Brain pericyte (primary cell): Measurements from ENCODE around the gene AK2.
"Not testable (repeated sequence)": the region's sequence is repeated elsewhere in the genome, so short reads cannot be mapped to it uniquely, and the experiment has no call there.

Source experiments
- DNase-seq: peaks from one replicate; pipeline ENCODE4 v3.0.0-alpha.2; 2012; ENCODE audit warnings: low read depth, low spot score

AK2 gene

DNA sequence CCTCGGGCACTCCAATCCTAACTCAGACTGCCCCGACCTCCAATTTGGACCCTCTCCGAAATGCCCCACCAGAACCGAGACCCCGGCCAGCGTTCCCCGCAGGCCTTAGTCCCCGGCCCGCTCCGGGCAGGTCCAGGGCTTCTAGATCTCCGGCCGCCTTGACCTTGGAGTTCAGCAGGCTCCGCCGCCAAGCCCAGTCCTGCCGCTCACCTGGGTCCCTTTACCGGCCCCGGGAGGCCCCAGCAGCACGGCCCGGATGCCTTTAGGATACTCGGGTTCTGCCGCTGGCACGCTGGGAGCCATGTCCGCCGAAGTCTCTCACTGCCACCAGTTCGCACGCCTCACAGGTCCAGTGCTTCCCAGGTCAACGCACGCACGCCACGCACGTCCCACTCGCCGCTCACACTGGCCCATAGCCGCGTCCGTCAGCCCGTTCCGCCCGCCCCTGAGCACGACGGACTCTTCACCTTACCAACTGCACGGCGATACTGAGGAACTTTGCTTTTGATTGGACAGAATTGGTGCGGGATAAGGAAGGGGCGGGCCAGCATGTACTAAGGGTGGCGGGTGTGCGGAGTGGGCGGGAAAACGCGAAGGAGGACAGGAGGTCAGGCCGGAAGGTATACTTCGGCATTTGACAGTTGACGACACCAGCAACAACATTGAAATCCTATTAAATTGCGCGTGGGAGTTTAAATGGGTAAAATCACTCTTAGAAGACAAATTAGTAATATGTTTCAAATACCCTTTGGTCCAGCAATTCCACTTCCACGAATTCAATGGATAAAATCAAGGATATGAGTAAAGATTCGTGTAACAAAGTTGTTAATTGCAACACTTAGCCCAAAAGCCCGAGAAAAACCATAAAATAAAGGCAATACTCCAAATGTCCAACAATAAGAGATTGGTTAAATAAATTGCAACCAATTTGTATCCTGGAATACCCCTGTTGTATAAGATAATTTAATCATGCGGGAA lies at the start of gene AK2:
Gene AK2, minus strand, starts transcription at position 358 of the 978 bp plus-strand sequence. Its CDS starts 55 bp downstream, at position 303.
- DNase-seq = peak; percentile 93

GRCh38 chr1:33086384-33086850 lies 49.7 kb upstream of the AK2 start:
- DNase-seq = no peak

- DNase-seq = no peak
Measured at GRCh38 chr1:33085332-33085731, 48.6 kb upstream of the AK2 start.

GRCh38 chr1:33082575-33083108 lies 46.0 kb upstream of the AK2 start:
- DNase-seq = no peak

DNA sequence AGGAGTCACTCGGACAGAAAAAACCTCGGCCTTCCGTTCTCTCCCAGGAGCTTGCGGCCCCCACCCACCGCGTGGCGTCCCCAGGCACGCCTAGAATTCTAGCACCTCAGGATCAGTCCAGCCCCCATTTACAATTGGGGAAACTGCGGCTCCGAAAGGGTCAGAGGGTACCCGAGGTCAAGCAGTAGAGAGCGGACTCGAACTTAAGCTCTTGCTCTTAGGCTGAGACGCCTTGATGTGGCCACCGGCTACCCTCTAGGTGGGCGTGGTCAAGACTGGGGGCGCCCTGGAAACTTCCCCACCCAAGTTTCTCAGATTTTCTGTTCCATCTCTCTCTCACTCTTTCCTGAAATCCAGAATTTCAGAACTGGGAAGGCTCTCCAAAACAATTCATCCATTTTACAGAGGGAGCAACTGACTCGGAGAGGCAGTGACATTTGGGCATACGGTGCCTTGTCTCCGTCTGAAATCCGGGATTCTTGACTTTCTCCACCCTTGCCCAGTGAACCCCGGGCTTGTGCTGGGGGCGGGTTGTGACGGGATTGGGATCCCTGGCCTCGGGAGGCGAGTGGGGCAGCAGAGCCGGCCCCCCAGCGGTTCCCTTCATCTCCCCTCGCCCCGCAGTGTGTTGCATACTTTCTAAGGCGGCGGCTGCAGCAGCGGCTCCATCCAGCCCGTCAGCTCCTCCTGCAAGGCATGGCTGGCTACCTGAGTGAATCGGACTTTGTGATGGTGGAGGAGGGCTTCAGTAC lies 45.0 kb upstream of the AK2 start:
- no peak for DNase-seq

DNA sequence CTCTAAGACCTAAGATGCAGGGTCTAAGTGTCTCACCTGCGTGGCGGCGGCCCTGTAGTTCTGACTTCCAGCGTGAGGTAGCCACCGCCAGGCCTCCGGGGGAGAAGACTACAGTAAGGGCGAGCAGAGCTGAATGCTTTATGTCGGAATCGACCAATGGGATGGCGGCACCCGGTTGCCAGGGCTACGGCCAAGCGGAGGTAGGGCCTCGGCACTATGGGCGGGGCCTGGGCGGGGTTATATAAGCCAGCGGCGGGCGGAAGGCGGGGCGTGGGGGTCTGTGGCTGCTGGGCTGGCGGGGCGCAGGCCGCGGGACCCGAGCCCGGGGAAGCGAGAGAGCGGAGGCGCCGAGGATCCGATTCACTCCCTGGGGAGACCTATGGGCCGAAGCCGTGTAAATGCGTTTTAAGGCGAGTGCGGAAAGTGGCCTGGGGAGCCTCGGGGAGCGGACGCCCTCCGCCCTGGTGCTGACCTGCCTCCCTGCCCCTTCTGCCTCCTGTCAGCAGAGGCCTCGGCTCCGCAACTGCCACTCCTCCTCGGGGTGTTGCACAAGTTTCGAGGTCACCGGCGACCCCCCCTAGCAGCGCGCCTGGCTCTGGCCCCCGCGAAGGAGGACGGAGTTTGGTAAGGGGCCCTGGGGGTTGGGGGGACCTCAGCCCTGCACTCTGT lies 44.3 kb upstream of the AK2 start, which contains the start of gene AZIN2:
Gene AZIN2, plus strand, starts transcription at position 269 of the 669 bp plus-strand sequence. CDS start 1,097 bp downstream, outside the sequence.
- peak; percentile 69 for DNase-seq

- no peak for DNase-seq
Measured at GRCh38 chr1:33080373-33080772, 43.7 kb upstream of the AK2 start.

DNA sequence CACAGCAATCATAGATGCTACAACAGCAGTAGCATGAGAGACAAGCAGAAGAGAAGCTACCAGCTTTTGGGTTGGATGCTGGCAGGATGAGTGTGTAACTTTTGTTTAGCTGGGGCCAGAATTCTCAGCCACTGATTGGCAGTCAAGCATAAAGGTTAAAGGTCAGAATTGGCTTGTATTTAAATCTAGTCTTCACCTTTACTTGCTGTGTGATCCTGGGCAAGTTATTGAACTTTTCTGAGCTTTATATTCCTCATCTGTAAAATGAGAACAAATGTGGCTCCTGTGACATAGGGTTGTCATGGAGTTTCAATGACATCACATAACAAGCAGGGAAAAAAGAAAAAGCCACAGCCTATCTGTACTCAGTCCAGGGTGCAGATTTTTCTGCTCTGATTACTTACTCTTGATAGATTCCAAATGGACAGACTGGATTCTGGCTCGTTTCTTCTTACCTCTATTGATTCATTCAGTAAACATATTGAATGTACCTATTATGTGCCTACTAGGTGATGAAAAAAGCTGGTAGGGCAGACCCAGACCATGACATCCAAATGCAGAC lies 41.4 kb upstream of the AK2 start:
- no peak for DNase-seq

DNA sequence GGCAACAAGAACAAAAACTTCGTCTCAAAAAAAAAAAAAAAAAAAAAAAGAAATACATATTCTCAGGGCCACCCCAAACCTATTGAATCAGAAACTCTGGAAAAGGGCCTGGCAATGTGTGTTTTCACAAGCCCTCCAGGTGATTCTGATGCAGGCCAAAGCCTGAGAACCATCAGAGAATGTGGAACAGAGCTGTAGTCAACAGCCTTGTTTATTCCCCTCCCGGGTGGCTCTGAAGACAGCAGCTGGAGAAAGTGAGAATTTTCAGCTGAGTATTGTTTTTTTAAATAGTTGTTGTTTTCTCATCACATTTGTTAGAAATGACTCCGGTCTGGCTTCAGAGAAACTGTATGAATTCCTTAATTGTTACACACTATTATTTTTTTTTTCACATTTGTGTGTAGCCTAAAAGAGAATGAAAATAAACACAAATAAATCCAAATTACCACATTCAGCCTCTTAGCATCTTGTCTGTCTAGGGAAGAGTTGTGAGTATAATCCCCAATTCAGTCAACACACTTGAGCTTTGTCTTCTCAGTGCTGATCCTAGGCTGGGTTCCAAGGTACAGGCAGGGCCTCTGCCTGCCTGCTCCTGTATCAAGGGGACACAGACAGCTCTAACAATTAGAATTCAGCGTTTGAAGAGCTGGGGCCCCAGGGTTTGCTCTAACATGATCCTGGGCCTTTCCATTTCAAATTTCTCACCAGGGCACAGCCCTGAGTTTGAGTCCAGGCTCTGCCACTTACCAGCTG lies 37.7 kb upstream of the AK2 start:
- DNase-seq = no peak

GRCh38 chr1:33072707-33073106 lies 36.0 kb upstream of the AK2 start:
- no peak for DNase-seq

DNA sequence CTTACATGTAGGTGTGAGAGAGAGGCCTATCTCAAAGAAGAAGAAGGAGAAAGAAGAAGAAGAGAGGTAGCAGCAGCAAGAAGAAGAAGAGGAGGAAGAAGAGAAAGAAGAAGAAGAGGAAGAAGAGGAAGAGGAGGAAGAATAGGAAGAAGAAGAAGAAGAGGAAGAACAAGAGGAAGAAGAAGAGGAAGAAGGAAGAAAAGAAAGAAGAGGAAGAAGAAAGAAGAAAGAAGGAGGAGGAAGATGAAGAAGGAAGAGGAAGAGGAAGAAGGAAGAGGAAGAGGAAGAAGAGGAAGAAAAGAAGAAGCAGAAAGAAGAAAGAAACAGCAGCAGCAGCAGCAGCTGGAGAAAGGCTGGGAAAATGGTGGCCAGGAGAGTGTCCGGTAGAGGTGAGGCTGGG lies 33.9 kb upstream of the AK2 start:
- DNase-seq = no peak

GRCh38 chr1:33068108-33068507 lies 31.4 kb upstream of the AK2 start:
- not testable (repeated sequence) for DNase-seq

GRCh38 chr1:33066477-33066876 lies 29.8 kb upstream of the AK2 start:
- not testable (repeated sequence) for DNase-seq

DNA sequence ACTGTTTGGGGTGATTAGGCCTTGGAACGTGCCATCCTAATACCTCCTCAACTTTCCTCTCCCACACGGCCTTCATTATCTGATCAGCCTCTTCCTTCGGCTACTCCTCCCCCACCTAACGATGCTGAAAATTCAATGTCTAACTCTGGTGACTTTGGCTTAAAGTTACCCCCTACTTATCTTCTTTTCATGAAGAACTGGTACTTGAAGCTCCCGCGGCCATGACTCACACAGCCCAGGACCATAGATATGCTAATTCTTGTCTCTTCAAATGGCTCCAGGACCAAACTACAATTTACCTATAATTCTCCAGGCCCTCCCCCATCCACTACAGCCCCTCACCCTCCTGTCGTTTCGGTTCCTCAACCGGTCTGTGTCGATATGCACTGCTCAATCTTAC lies 28.6 kb upstream of the AK2 start:
- DNase-seq = no peak

- DNase-seq = not testable (repeated sequence)
Measured at GRCh38 chr1:33064284-33064683, 27.6 kb upstream of the AK2 start.

DNA sequence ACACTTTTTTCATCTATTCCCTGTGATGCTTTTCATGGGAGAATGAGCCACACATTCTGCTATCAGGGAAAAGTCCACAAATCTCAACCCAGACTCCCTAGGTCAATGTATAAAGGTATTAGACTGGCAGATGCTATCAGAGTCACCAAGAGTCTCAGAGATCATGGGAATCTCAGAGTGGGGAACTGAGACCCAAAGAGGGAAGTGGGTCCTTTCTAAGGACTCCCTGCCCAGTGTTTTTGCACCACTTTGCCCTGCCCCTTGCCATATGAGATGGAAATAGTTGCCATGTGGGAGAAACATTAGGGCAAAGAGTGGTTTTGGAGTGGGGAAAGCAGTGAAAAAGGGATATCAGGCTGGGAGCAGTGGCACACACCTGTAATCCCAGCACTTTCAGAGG lies 25.2 kb upstream of the AK2 start:
- no peak for DNase-seq

- peak; percentile 40 for DNase-seq
Measured at GRCh38 chr1:33060579-33061083, 23.9 kb upstream of the AK2 start.

- no peak for DNase-seq
Measured at GRCh38 chr1:33057095-33057494, 20.4 kb upstream of the AK2 start.

DNA sequence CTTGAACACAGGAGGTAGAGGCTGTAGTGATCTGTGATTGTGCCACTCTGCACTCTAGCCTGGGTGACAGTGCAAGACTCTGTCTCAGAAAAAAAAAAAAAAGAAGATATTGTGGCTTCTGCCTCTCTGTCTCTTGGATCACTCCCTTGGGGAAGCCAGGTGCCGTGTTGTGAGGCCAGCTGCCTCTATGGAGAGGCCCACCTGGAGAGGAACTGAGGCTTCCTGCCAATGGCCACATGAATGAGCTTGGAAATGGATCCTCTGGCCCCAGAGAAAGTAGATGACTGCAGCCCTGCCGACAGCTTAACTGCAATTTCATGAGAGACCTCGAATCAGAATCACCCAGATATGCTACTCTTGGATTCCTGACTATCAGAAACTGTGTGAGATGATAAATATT lies 19.7 kb upstream of the AK2 start:
- no peak for DNase-seq
